HTERT RPE-1 (cell line): Measurements from ENCODE around the gene SNCG.
"Not testable (repeated sequence)": the region's sequence is repeated elsewhere in the genome, so short reads cannot be mapped to it uniquely, and the experiment has no call there.

ENCODE experiments used
- in situ Hi-C: fragments of 300-500 bp; cut with MboI; formaldehyde crosslinking; loops from 4 replicates; pipeline ENCODE4 v1.14.3; 2020; ENCODE audit warnings: low sequenced_read_pairs

Gene SNCG

GRCh38 chr10:86944907-86945306 is 13.5 kb upstream of the SNCG start:
- in situ Hi-C loops: no loop called here

DNA sequence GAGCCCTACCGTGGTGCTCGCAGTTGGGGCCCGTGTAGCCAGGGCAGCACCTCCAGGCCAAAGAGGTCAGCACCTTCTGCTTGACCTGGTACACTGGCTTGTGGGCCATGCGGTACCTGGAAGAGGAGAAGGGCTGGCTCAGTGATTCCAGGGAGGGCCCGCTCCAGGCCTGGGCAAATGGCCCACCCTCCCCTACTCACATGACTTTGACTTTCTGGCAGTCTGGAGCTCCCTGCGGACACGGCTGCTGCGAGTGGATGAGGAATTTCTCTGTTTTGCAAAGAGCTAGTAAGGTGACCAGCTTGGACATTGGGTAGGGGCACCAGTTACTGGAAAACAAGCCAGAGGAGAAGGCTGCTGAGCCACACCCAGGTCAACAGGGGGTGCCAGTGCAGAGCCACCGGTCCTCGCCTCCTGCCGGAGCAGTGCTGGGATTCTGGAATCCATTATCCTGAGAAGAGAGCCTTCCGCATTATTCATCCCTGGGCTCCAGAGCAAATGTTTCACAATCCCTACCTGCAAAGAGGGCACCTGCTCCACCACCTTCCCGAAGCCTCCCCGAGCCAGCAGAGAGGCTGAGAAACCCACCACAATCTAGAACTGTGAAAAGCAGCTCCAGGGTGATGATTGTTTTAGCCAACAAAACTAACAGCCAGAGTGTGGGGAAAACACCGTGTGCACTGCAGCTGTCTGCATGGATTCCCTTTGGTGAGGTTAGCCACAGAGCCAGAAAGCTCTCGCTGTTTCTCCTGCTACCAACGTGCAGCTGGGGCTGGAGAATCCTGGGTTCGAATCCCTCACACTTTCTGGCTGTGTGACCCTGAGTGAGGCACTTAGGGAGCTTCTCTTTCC is 12.8 kb upstream of the SNCG start:
- in situ Hi-C loops: no loop called here

GRCh38 chr10:86946213-86947155 is 11.9 kb upstream of the SNCG start:
- in situ Hi-C loops: no loop called here

DNA sequence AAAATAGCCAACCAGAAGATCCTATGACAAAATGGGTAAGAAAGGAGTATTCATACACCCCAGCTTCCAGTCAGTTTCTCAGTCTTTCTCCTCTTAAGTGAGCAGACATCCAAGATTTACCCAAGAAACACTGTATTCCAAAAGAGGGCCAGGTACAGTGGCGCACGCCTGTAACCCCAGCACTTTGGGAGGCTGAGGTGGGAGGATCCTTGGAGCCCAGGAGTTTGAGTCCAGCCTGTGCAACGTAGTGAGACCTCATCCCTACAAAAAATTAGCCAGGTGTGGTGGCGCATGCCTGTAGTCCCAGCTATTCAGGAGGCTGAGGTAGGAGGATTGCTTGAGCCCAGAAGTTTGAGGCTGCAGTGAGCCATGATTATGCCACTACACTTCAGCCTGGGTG is 10.6 kb upstream of the SNCG start:
- in situ Hi-C loops: not testable (repeated sequence)

- in situ Hi-C loops: no loop called here
Measured at GRCh38 chr10:86950349-86950748, 8.1 kb upstream of the SNCG start.

- in situ Hi-C loops: no loop called here
Measured at GRCh38 chr10:86951184-86951761, 7.1 kb upstream of the SNCG start.

- in situ Hi-C loops: no loop called here
Measured at GRCh38 chr10:86952106-86952505, 6.3 kb upstream of the SNCG start.

- in situ Hi-C loops: not testable (repeated sequence)
Measured at GRCh38 chr10:86952697-86953096, 5.7 kb upstream of the SNCG start.

DNA sequence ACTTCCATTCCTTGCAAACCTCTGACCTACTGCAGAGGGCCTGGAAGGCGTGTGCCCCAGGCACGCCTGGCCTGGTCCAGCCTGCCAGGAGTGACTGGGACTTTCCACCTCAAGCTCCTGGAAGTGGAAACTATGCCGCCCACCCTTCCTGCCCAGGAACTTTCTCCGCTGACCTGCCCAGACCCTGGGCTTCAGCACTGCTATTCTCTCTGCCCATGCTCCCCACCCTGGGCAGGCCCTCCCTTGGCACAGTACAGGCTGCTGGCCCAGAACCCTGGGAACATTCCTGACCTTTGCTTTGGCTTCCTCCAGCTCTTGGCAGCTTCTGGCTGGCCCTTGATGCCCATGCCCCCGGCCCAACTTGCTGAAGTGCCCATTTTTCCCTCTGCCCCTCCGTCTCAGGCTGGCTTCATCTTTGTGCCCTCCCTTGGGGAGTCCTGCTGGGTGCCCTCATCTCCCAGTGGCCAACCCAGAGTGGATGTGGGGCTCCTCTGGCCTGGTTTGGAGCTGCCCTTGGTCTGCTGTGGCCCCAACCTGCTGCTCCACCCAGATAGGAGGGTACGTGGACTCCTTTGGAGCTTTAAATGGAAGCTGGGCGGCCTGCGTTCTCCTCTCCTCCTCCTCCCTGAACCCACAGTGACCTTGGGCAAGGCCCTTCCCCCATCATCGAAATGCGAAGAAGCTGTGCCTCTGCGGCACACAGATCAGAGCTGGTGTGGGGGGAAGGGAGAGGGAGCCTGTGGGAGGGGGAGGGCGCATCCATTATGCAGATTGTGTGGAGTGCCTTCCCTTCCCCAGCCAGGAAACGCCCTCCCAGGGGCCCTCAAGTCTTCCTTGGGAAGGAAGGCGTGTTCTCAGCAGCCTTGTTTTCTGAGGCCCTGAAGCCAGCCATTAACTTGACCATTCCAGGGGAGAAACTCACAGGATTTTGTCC is 4.4 kb upstream of the SNCG start:
- in situ Hi-C loops: no loop called here

DNA sequence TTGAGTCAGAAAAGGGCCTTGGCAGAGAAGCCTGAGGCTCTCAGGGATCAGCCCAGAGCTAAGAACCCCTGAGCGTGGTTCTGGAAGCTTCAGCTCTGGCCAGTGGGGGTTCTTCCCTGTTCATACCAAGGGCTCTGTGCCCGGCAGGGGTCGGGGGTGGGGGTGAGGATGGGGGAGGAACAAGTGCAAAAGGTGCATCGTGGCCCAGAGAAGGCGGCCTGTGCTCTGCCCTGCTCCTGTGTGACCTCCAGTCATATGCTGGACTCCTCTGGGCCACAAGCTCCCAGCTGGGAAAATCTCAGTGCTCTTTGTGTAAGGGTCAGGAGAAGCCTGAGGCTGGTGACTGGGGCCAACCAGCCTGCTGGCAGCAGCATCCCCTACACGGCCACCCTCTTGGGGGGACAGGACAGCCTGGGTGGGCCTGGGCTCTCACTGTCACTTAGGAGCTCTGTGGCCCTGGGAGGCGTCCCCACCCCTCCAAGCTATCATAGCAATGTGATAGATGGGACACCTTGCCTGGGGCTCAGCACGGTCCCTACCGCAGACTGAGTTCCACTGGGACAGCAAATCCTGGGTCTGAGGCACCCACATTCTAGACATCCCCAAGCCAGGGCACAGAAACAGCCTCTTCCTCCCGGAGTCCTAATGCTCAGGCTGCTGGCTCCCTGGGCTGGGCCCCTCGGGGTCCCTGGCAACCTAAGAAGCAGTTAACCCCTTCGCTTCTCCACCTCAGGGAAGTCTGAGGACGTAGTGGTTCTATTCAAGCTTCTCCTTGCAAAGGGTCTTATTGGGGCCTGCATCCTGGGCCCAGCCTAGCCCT is 3.5 kb upstream of the SNCG start:
- in situ Hi-C loops: no loop called here

DNA sequence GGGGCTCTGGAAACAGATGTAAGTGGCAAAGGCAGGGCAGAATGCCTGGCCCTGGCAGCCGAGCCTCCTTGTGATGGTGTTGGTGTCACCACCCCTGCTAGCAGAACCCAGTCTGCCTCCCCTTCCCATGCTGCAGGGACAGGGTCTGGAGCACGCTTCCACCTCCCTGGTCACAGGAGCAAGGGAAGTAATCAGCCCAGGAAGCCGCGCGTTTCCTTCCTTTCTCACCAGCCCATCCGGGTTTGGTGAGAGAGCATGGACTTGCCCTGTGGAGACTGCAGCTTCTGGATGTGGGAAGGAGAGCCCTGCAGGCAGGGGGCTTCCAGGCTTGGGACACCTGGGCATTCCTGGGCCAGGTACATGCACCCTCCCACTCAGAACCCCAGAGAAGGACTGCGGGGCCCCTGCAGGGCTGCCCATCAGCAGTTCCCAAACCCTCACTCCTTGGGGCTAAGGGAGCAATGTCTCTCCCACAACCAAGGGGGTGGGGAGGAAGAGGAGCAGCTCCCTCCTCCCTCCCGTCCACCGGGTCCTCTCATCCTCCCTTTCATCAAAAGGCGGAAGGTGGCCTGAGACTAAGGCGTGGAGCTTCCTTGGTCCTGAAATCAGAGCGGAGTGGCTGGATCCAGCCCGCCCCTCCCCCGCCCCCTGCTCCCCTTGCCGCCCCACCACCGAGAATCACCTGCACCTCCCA is 2.8 kb upstream of the SNCG start:
- in situ Hi-C loops: no loop called here

- in situ Hi-C loops: no loop called here
Measured at GRCh38 chr10:86956195-86956847, 2.1 kb upstream of the SNCG start.

DNA sequence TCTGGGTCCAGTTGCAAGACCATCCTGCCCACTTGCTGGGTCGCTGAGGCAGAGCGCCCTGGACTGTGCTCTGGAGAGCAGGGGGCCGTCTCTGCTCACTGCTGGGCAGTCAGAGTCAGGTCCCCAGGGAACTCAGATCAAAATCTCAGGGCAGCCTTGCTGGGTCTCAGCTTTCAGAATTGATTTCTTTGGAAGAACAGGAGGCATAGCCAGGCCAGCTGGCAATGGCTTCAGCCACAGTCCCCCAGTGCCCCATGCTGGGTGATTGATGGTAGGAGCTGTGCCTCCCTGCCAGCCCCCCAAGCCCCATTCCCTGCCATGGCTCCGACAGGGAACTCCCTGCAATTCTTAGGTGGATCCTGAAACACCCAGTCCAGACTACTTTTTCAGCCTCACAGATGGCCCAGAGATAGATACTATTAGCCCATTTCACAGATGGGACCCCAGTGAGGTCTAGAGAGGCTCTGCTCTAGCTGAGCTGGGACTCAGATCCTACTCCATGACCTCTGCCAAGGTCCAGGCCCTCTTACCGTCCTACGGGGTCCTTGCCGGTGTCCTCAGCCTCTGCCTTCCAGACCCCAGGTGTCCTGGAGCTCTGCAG is 1.5 kb upstream of the SNCG start:
- in situ Hi-C loops: no loop called here

- in situ Hi-C loops: no loop called here
Measured at GRCh38 chr10:86957471-86958115, 806 bp upstream of the SNCG start, which contains the start of gene MMRN2. Gene MMRN2 (minus strand): TSS chr10:86957615. CDS start chr10:86957541, 74 bp downstream.

DNA sequence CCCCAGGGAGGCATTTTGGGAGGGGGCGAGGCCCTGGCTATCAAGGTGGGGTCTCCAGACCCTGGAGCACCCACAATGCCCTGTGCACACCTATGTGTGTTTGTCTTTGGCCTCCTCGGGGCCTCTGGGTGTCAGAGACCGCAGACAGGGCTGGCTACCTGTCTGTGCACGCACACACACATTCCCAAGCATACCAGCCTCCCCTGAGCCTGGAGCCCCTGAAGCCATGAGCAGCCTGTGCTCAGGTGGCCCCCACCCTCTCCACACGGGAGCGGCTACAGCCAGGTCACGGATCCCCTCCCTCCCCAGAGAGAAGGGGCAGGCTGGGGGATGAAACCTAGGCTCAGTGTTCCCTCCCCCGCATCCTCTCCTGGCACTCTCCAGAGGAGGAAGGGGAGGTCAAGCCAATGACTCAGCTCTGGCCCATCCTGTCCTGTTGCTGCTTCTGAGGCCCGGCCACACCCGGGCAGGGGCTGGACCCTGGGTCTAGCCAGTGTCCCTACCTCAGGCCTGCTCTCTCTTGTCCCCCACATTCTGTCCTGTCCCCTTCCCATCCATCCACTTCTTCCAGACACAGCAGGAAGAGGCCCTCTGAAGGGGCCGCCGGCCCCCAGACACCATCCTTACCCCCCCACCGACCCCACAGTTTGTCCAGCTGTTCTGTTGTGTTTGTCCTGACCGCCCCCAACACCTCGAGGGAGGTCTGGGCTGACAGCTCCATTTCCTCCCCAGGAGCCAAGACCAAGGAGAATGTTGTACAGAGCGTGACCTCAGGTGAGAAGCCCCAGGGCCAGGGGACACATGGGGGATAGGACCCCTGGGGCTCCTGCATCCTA is 720 bp downstream of the SNCG start:
- in situ Hi-C loops: no loop called here

DNA sequence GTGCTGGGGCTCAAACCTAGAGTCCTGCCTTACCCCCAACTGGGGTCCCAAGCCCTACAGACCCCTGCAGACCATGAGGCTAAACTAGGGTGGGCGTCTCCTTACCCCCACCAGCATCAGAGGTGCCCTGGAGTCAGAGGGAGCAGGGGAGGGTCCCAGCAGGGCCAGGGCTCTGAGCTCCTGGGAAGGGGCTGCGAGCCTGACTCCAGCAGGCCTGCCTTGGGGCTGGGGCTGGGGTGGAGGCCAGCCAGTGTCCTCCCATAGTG is 1.3 kb downstream of the SNCG start:
- in situ Hi-C loops: no loop called here
